HFF-Myc (cell line): ENCODE results near the gene PIKFYVE.

Experiments
- DNase-seq: peaks from one replicate; pipeline ENCODE4 v3.0.0-alpha.2; 2011; ENCODE audit warnings: low read depth; ENCODE audit errors: extremely low read depth
- H3K4me3 ChIP-seq: replicated peaks from 2 replicates; pipeline ENCODE4 v1.5.1; 2011; ENCODE audit warnings: low read depth, mild to moderate bottlenecking, control low read depth, low read length
- TF ChIP-seq, protein P1 (sequence below): IDR thresholded peaks from 2 replicates; pipeline ENCODE4 v1.5.1; 2012; ENCODE audit warnings: mild to moderate bottlenecking, low read depth, low read length, control low read depth; ENCODE audit errors: missing control alignments

PIKFYVE gene

DNA sequence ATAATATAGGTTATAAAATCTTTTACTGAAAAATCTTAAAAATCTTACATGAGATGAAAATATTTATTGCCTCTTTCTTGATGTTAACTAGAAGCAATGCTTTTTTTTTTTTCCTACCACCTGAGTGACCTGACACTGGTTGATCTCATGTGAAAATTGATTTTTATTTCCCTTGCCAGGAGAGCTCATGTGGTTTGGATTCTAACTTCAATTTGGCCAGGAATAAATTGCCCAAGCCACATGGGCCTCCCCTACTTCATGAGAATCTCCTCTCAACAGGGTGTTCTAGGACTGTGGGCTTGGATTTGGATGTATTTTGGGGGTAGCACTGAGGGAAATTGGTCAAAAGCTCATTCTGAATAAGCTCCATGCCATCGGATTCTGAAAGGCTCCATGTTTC is 31.3 kb upstream of the PIKFYVE start:
- TF ChIP-seq, protein P1, sequence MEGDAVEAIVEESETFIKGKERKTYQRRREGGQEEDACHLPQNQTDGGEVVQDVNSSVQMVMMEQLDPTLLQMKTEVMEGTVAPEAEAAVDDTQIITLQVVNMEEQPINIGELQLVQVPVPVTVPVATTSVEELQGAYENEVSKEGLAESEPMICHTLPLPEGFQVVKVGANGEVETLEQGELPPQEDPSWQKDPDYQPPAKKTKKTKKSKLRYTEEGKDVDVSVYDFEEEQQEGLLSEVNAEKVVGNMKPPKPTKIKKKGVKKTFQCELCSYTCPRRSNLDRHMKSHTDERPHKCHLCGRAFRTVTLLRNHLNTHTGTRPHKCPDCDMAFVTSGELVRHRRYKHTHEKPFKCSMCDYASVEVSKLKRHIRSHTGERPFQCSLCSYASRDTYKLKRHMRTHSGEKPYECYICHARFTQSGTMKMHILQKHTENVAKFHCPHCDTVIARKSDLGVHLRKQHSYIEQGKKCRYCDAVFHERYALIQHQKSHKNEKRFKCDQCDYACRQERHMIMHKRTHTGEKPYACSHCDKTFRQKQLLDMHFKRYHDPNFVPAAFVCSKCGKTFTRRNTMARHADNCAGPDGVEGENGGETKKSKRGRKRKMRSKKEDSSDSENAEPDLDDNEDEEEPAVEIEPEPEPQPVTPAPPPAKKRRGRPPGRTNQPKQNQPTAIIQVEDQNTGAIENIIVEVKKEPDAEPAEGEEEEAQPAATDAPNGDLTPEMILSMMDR: no peak
- no peak for DNase-seq
- H3K4me3 ChIP-seq: no peak overlapping the region

DNA sequence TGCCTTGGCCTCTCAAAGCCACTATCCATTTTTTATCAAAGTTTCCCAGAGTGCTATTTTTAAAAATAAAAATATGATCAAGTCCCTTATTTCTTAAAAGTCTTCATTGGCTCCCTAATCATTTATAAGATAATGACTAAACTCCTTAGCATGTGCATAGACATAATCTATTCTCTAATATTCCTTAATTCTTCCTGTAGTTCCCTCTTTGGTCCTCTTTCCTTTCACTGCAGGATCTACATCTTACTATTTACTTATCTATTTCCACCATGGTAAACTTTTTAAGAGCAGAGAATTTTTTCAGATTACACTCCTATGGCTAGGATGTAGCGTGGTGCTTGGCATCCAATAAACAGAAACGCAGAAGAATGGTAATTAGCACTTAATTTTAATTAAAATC is 30.2 kb upstream of the PIKFYVE start:
- TF ChIP-seq, protein P1: no peak
- no peak overlapping the region for H3K4me3 ChIP-seq
- DNase-seq: no peak

DNA sequence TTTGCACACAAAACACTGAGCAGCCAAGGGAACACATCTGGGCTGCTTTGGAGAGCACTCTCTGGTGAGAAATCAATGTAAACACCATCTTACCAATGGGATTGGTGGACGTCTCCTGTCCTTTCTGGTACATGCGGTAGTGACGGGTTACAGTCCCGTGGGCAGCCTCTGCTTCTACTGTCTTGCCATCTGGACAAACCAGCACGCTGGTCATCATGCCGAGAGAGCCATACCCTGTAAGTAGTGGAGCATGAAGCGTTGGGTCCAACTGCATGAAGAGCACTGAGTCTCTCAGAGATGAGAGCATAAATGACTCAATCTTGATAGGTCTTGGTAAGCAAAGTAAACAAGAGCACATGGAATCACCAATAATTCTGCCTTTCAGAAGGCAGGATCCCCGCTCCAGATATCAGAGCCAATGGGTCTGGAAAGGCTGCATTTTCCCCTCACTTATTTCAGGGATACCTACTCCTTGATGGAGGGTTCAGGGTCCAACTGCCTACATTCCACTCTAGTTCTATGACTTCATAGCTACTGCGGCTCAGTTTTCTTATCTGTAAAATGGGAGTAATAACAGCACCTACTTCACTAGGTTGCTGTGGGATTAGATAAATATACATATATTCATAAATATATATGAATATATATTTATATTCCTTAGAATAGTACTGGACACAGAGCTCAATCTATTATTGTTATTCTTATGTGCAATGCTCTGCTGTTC is 26.1 kb upstream of the PIKFYVE start:
- no peak for DNase-seq
- no peak overlapping the region for H3K4me3 ChIP-seq
- TF ChIP-seq, protein P1: no peak

DNA sequence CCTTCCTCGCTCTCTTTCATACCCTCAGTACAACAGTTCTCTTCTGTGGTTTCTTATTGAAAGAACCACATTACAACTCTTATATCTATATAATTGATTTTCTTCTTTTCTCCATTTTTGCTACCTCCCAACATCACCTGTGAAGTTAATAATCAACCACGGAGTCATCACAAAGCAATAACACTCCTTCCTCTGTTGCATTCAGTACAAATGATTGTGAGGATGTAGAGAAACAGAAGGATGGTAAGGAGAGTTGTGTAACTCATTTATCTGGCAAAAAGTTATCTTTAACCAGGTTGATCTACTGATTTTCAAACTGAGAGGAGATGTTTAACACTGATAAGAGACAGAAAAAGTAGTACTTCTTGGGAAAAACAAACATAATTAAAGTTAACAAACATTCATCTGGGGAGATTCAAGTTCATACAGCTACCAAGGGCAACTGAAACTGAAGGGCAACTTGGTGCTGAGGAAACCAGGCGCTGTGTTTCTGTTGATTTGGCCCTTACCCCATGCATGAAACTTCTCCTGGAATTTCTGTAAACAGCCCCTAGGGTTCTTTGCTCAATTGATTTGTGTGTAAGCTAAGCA is 25.3 kb upstream of the PIKFYVE start:
- TF ChIP-seq, protein P1: no peak
- no peak for DNase-seq
- no peak overlapping the region for H3K4me3 ChIP-seq

DNA sequence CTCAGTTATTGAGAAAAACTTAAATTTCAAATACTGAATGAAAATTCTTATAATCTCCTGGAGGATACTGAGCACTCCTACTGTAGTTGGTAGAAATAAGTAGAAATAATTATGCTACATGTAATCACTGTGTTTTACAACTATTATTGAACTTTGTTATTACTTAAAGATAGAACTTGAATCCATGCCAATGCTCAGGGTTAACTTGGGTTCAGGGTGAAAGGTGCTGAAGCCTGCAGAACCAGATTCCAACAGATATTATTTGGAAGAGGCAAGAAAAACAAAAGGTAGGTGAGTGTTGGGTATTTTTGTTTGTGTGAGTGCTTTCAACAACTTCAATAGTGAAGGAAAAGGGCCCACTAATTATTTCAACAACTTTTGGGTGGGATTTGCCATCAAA is 21.6 kb upstream of the PIKFYVE start:
- no peak overlapping the region for H3K4me3 ChIP-seq
- TF ChIP-seq, protein P1: no peak
- DNase-seq: no peak

DNA sequence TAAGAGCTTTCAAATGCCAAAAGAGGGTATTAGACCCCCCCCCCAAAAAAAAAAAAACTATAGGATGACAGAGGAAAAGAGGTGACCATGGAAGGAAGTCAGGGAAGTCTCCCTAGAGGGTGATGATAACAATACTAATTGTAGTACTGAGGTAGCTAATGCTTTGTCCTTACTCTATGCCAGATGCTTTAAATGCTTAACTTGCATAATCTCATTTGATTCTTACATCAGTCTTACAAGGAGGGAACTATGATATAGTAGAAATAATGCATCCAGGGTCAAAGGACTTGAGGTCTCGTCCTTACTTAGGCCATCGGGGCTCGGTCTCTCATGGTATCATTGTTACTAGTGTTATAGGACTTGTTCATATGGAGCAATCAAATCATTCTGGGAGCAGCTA is 20.3 kb upstream of the PIKFYVE start:
- no peak for DNase-seq
- H3K4me3 ChIP-seq: no peak overlapping the region
- TF ChIP-seq, protein P1: no peak
